ENCODE measurements around the gene BSND. TPM values are rescaled to one million over a fixed set of nuclear protein-coding genes. Genes with fewer than 3 reads are reported as not detected.

BSND gene
- polyA plus RNA-seq, 1 of the 3 experiments (the other 2 are of a cell fraction), result not detected

DNA sequence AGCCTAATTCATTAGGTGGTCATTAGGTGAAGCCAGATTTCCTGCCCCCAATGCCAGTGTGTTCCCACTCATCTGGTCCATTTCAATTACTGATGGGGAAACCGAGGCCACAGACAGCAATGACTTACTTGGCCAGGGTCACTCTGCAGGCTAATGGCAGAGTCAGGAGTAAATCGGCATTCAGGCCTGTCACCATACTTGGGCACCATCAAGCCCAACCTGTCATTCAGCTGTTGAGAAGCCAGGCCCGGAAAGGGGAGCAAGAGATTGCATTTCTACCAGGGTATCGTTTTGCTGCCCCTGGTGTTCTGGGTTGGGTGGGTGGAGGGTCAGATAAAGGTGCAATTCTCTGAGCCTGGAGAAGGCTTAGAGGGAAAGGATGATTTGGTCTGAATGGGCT, 26.3 kb upstream of the BSND start:
- Histone ChIP-seq H3K9ac (no peak overlapping the region), H3K4me2 (no peak overlapping the region), H3K36me3 (replicated peaks in 1 of 2; ENCODE audit: control insufficient read depth in 1 of 2, insufficient read depth in 2 of 2, low read length in 1 of 2) (no peaks in the 10 kb centered on the region), H3K4me1 (ENCODE audit: control insufficient read depth in 1 of 2, insufficient read depth in 2 of 2, low read depth in 1 of 2, low read length in 1 of 2) (peaks cover 0 to under 1% of the 10 kb centered on the region in 2 experiments; a peak in 2 of 4 replicates), H3F3A (replicated peaks; ENCODE audit: insufficient read depth) (peaks cover 4% of the 10 kb centered on the region), H3K4me3 (ENCODE audit: low read depth in 2 of 2, low read length in 1 of 2) (no peak overlapping the region), H2AFZ (ENCODE audit: low read depth) (no peak overlapping the region), H3K27me3 (ENCODE audit: insufficient read depth) (no peaks in the 10 kb centered on the region), H3K9me3 (no peaks in the 10 kb centered on the region), H4K20me1 (ENCODE audit: insufficient read depth) (no peaks in the 10 kb centered on the region), H3K27ac (ENCODE audit: low read depth in 2 of 2, low read length in 1 of 2) (no peak overlapping the region), H3K79me2 (ENCODE audit: insufficient read depth) (no peaks in the 10 kb centered on the region), H3K9me2 (no peaks in the 10 kb centered on the region)
- no peak for DNase-seq
- ChIA-PET POLR2A (no interaction called here), CTCF (interaction anchor here (0.8 to 5.4 kb wide), 17 partner anchors 12 to 50 kb away, joined by 3 to 60 read pairs (median 6); no protein-coding TSS in a partner anchor)
- no peak for TF ChIP-seq USF1 (IDR thresholded peaks at IDR 0.05; ENCODE audit: borderline replicate concordance, low read depth)
- TF ChIP-seq RCOR1 (IDR thresholded peaks at IDR 0.05; ENCODE audit: low read length), result no peak
- no peak for TF ChIP-seq MEF2A (IDR thresholded peaks at IDR 0.05; ENCODE audit: borderline replicate concordance, low read depth)
- no peak for TF ChIP-seq EP300 (IDR thresholded peaks at IDR 0.05; ENCODE audit: borderline replicate concordance in 1 of 2, low read depth in 1 of 2, low read length in 1 of 2)
- WGBS (ENCODE audit: low lambda C conversion rate), result 89% methylated on average over 3 of the region's 4 CpGs

DNA sequence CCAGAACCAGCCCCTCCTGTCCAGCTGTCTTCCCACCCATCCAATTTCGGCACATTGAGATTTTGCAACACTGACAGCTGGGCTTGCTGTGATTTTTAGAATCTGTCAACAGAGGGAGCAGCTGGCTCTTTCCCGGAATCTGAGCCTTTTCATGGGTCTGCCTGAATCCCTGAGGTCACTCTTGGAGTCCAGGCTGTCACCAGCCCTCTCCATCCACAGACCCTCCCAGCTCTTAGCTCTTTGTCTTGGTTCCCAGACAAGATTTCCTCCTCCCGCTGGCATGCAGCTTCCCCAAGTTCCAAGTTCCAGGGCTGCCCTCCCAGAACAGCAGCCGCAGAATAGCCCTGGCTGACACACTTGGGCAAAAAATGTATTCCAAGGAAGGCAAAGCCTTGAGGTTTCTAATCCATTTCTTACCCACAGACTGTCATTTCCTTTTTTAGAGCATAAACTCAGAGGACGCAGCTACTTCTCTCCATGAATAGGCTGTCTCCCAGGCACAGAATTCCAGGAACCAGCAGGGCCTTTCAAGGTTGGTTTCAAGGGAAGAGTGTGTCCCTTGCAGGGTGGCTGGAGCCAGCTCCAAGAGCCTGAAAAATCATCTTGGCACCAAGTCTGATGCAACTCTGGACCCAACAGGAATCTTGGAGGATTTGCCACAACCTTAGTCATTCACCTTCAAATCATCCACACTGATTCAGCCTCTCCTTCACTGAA, 25.4 kb upstream of the BSND start:
- CTCF ChIA-PET, result interaction anchor here (0.8 to 5.4 kb wide), 19 partner anchors 8 to 49 kb away, joined by 3 to 60 read pairs (median 5); no protein-coding TSS in a partner anchor
- no peak overlapping the region for H3K27ac ChIP-seq (ENCODE audit: low read depth in 2 of 2, low read length in 1 of 2)
- WGBS (ENCODE audit: low lambda C conversion rate), result 53% methylated on average over 5 of the region's 5 CpGs
- no peak overlapping the region for H3K4me3 ChIP-seq (ENCODE audit: low read depth in 2 of 2, low read length in 1 of 2)
- DNase-seq, result peak; percentile 65
- POLR2A ChIA-PET, result no interaction called here
- H3K9me3 ChIP-seq, result no peaks in the 10 kb centered on the region
- no peaks in the 10 kb centered on the region for H3K27me3 ChIP-seq (ENCODE audit: insufficient read depth)
- TF ChIP-seq SMC3 (IDR thresholded peaks at IDR 0.05; ENCODE audit: low read depth, low read length), result peak; percentile 40; the same call in 1 of the 2 replicates
- TF ChIP-seq REST (IDR thresholded peaks at IDR 0.05; ENCODE audit: low read depth, low read length), result no peak
- peak; percentile 43 for TF ChIP-seq CTCF (IDR thresholded peaks at IDR 0.05)
- TF ChIP-seq FOSL2 (IDR thresholded peaks at IDR 0.05; ENCODE audit: borderline replicate concordance, low read depth), result no peak
- peak; percentile 61 for TF ChIP-seq RAD21 (IDR thresholded peaks at IDR 0.05; ENCODE audit: low read length)
- no peaks in the 10 kb centered on the region for H3K9me2 ChIP-seq
- no peak overlapping the region for H3K9ac ChIP-seq
- no peaks in the 10 kb centered on the region for H3K36me3 ChIP-seq (replicated peaks in 1 of 2; ENCODE audit: control insufficient read depth in 1 of 2, insufficient read depth in 2 of 2, low read length in 1 of 2)
- no peak overlapping the region for H3K4me2 ChIP-seq
- H4K20me1 ChIP-seq (ENCODE audit: insufficient read depth), result no peaks in the 10 kb centered on the region
- no peak overlapping the region for H2AFZ ChIP-seq (ENCODE audit: low read depth)
- peaks cover 4% of the 10 kb centered on the region for H3F3A ChIP-seq (replicated peaks; ENCODE audit: insufficient read depth)
- H3K79me2 ChIP-seq (ENCODE audit: insufficient read depth), result no peaks in the 10 kb centered on the region
- no peaks in the 10 kb centered on the region; a peak in 1 of 4 replicates for H3K4me1 ChIP-seq (ENCODE audit: control insufficient read depth in 1 of 2, insufficient read depth in 2 of 2, low read depth in 1 of 2, low read length in 1 of 2)
